ENCODE results near the gene FBN1.

The FBN1 gene

DNA sequence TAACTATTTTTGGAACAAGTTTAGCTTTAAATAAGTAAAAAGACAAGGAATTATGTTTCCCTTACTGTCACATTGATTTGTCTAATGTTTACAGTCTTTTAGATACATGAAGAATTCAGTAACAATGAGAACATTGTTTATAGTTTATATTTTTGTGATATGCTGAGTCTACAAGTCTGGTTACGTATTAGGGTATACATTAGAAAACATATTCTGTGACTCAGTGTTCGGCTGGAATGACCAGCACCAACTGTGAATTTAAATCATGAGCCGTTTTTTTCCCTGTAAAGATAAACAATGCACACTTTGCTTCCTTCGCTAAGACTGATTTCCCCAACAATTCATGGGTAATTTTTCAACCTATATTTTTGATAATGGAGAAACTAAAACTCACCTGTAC is 182.8 kb downstream of the FBN1 start:
- DNase-seq = no peak

- no peak for DNase-seq
These were observed 185.7 kb downstream of the FBN1 start for GRCh38 chr15:48459571-48460442.

DNA sequence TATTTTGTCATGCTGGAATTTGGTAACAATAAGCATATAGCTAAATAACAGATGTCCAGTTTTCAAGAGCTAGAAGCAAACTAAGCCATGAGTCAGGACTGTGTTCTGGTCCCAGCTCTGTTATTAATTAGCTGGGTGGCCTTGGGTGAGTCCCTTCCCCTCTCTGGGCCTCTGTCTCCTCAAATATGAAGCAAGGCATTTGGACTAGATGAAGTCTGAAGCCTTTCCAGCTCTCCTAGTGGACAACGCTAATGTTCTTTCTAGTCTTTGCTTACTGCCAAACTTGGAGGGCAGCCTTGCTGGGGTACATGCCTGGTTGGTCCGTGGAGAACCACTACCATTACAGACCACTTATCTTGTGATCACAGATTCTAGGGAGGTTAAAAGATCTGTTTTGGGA is 186.6 kb downstream of the FBN1 start:
- DNase-seq = no peak

DNA sequence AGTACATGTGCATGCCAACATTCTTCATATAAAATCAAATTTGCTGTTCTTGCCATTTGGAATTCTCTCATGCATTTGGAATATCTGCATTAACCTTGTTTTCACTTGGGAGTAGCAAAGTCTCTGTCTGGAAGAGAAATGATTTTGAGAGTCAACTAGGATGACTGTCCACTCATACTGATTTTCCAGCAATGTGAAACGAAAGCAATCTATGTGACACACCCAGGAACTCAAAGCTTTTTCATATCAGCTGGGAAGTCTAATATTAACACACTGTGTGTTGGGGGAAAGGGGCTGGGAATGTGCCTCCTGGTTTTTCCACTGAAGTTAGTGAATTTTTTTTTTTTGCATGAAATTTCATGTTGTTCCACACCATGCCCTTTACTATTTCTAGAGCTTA is 189.4 kb downstream of the FBN1 start:
- no peak for DNase-seq

GRCh38 chr15:48451736-48452135 is 193.8 kb downstream of the FBN1 start:
- DNase-seq = no peak

DNA sequence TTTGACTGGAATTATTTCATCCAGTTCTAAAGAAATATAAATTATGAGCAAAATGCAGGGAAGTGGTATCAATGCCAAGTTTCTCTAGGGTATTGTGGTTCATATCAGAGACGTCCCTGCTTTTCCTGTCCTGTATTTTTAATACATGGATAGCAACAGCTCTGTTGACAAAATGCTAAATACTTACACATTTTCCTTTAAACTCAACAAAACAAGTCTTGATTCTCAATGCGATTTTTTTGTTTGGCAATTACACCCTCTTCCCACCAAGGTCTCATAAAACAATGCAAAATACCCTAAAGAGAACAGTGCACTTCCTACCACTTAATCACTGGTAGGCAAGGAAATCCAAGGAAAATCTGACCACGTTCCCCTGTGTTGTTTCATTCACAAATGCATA is 194.3 kb downstream of the FBN1 start:
- no peak for DNase-seq

DNA sequence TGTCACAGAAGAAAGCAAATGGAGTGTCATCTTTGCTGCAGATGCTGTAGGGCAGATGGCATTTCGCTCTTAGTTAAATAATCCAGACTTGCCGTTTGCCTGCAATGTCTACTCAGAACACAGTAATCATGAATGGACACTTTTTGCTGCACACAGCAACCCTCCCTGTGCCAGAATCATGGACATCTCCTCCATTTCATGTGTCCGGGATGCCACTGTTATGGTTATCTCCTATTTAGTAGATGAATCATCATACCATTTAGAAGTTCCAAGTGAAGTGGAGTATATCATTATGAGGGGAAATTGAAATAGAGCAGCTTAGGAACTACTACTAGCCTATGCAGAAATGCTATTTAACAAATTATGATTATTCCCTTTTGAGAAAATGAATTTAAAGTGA is 195.8 kb downstream of the FBN1 start:
- DNase-seq = no peak

DNA sequence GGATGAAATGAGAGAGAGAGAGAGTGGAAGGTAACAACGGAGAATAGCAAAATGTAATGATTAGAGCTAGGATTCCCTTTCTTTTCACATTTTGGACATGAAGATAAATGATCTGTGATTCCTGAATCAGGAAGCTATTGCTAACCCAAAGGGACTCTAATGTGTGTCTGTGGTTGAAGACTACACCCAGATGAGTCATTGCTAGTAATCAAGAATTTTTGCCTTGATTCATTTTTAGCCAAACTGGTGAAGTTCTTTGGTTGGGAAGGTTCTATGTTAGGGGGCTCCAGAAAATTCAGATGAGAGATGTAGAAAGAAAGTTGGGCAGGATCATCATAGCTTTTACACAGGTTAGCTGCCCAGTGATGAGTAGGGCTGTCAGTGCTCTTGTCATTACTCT is 197.9 kb downstream of the FBN1 start:
- DNase-seq = no peak

- DNase-seq = no peak
These were observed 198.5 kb downstream of the FBN1 start for GRCh38 chr15:48447058-48447457.

GRCh38 chr15:48442011-48442410 is 203.5 kb downstream of the FBN1 start:
- no peak for DNase-seq

DNA sequence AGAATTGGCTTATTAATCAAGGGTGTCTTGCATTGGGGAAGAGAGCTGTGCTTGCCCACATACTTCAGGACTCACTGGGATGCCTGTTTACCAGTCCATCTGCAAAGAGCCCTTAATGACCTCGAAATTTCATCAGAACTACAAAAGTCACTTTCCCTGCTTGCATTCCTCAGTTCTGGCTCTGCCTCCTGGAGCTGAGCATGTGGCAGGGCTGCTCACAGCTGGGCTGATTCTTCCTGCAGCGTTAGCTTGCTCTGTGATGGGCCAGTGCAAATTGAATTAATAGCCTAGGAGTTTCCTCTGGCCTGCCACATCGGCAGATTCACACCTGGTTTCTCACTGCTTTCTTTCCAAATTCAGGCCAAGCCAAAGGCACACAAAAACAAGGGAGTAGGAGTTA is 205.4 kb downstream of the FBN1 start:
- DNase-seq = no peak

DNA sequence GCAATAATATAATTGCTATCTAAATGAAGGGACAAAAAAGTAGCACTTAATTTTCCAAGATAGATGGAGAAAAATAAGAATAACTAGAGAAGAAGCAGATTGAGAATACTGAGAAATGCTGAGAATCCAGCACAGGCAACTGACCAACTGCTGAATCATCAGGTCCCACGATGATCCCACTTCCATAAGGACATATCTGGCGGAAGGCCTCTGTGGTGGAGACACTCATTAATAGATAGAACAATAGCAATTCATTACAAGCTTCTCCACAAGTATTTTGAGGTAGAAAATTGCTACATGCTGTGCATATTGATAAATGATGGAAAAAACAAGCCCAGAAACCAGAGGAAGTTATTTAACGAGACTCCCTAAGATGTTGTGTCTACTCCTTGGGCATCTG is 208.3 kb downstream of the FBN1 start:
- DNase-seq = no peak

DNA sequence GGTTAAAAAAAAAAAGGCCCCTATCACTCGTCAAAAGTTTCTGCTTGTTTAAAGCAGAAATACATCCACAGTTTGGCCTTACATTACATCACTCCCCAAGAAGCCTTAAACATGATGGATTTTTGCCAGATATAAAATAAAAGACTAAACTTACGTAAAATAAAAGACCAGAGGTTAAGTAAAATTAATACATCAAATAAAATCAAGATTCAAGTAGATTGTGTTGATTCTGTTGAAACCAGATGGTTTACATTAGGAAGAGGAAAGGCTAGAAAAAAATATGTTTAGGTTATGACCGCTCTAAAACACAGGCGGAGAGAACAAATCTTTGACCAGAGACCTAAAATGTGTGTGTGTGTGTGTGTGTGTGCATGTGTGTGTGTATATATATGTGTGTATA is 210.2 kb downstream of the FBN1 start:
- DNase-seq = no peak

- DNase-seq = no peak
These were observed 212.2 kb downstream of the FBN1 start for GRCh38 chr15:48433226-48433886.

- no peak for DNase-seq
These were observed 212.8 kb downstream of the FBN1 start for GRCh38 chr15:48432688-48433087.

DNA sequence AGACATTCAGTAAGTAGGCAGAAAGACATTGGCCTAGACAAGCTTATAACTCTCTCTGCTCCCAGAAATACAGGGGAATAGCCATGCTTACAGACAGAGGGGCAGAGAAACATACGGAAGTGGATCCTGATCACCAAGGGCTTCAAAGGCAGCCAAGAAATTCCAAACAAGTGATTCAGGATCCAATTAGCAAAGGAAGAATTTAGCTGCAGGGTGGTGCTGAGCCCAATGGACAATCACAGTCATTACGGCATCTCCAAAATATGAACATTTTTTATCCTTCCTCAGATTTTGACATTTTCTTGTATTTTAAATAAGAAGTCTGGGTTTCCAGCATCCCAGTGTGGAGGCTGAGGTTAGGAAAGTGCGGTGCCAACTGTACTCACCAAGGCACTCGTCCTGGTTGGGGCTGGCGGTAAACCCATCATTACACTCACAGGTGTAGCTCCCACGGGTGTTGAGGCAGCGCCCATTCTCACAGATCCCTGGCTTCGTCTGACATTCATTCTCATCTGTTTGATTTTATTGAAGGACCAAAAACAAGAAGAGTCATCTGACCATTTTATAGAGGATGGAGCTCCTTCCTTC is 217.5 kb downstream of the FBN1 start:
- no peak for DNase-seq

- no peak for DNase-seq
These were observed 218.0 kb downstream of the FBN1 start for GRCh38 chr15:48427479-48427878.

DNA sequence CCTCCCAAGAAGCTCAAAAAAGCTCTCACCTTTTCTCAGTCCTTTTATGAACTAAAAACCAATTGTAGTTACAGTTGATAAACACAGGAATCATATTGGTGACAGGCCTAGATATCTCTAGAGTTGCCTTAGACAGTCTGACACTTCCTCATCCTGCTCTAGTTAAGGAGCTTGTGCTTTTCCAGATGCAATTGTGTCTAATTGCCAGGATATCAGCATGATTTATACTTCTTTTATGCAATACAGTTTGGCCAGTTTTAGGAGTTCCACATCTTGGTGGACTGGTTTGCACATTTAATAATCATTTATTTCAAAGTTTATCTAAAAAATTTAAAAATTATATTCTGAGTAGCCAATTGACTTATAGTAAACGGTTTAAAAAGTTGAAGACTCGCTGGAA is 218.6 kb downstream of the FBN1 start:
- DNase-seq = no peak

GRCh38 chr15:48426044-48426443 is 219.5 kb downstream of the FBN1 start:
- no peak for DNase-seq

- DNase-seq = no peak
These were observed 220.5 kb downstream of the FBN1 start for GRCh38 chr15:48425051-48425450.

DNA sequence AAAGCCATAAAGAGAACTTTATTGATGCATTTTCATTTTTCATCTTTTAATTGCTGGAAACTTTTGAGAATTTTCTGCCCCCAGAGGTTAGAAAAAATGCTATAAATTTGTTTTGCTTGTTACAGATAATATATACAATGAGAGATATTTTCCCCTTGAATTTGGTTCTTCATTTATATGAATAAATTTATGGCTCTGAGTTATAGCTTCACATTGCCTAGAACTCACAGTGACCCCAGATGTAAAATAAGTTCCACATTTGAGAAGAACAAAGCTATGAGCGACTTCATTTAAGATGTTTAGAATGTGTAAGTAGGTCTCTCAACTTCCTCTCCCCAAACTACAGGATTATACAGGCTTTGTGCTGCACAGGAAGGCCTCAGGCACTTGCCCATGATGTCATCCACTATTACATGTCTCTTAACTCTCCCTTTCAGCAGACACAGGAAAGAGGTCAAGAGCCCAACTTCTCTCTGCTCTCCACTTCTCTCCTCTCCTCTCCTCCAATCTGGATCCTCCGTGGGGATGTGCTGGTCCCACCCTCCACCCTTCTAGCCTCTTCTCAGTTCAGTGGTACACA is 221.5 kb downstream of the FBN1 start:
- DNase-seq = no peak

GRCh38 chr15:48423342-48423741 is 222.2 kb downstream of the FBN1 start:
- no peak for DNase-seq

- DNase-seq = no peak
These were observed 223.1 kb downstream of the FBN1 start for GRCh38 chr15:48422401-48422800.

DNA sequence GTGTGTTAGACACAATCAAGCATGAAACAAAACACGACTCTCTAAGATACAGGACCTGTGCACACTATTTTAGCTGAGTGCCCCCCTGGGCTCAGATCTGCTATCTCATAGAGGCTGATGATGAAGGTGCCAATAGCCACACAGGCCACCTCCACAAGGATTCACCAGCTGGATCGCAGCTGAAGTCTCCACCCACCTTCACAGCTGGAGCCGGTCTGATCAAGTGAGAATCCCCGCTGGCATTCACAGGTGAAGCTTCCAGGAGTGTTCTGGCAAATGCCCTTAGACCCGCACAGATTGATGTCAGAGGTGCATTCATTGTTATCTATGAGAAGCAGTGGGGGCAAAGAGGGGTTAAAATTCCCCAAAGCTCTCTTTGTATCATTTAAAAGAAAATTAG is 224.1 kb downstream of the FBN1 start:
- DNase-seq = no peak

Measured in NCI-H187 (cell line).